ENCODE data around the gene SET.
A peak's percentile ranks its signal among the peaks of the same experiment; 100 is the strongest.

SET gene

DNA sequence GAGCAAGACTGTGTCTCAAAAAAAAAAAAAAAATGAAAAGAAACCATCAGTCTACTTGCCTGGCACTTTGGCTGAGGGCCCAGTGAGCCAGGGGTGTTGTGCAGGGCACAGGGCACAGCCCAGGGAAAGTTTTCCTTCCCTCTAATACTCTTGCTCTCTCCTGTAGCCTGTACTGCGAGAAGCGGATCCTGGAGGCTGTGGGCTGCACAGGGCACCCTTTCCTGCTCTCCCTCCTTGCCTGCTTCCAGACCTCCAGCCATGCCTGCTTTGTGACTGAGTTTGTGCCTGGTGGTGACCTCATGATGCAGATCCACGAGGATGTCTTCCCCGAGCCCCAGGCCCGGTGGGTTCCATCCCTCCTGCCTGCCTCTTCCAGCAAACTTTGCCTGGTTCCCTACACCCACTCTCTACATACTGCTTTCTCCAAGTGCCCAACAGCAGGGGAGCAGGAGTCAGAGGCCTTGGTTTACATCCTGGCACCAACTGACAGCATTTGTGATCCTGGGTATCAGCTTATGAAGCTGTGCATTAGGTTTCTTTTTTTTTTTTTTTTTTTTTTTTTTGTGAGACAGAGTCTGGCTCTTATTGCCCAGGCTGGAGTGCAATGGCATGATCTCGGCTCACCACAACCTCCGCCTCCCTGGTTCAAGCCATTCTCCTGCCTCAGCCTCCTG is 27.7 kb downstream of the SET start:
- Mint-ChIP-seq H3K4me3 (no peak overlapping the region), H3K27ac (peak overlapping the region; percentile 5 to 44), H3K9me3 (no peaks in the 10 kb centered on the region), H3K27me3 (no peaks in the 10 kb centered on the region), H3K4me1 (peaks cover 9% of the 10 kb centered on the region)
- ATAC-seq: no peak
- DNase-seq: no peak

DNA sequence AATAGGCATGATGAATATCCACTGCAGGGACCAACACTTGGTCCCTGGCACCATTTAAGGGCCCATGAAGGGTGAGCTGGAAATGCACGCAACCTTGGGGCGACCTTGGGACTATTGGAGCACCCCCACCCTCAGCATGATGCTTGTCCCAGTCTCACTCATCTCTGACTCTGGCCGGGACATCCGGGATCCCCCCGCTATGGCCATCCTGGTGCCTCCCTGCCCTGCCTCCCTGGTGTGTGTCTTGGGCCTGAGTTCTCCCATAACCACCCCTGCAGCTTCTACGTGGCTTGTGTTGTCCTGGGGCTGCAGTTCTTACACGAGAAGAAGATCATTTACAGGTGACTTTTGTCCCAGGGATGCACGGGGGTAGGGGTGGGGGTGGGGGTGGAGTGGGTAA is 29.0 kb downstream of the SET start:
- DNase-seq (no peak), ATAC-seq (no peak)
- Mint-ChIP-seq H3K27me3 (no peaks in the 10 kb centered on the region), H3K4me1 (peaks cover 22% of the 10 kb centered on the region), H3K4me3 (no peak overlapping the region), H3K9me3 (no peaks in the 10 kb centered on the region), H3K27ac (no peak overlapping the region)

DNA sequence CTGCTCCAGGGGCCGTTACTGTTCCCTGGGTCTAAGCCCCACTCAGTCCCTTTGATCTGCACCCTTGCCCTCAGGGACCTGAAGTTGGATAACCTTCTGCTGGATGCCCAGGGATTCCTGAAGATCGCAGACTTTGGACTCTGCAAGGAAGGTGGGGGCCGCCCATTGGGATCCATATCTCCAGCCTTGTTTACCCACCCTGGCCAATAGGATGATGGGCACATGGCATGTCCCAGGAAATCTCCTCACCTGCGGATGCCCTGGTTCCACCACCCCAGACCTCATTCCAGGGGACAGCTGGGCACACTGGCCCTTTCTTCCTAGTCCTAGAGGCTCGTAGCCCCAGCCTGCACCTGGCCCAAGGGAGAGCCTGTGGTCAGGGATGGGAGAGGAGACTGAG is 29.5 kb downstream of the SET start:
- Mint-ChIP-seq H3K27me3 (no peaks in the 10 kb centered on the region), H3K4me1 (peaks cover 26% of the 10 kb centered on the region), H3K9me3 (no peaks in the 10 kb centered on the region), H3K27ac (no peak overlapping the region), H3K4me3 (no peak overlapping the region)
- ATAC-seq (no peak), DNase-seq (no peak)

DNA sequence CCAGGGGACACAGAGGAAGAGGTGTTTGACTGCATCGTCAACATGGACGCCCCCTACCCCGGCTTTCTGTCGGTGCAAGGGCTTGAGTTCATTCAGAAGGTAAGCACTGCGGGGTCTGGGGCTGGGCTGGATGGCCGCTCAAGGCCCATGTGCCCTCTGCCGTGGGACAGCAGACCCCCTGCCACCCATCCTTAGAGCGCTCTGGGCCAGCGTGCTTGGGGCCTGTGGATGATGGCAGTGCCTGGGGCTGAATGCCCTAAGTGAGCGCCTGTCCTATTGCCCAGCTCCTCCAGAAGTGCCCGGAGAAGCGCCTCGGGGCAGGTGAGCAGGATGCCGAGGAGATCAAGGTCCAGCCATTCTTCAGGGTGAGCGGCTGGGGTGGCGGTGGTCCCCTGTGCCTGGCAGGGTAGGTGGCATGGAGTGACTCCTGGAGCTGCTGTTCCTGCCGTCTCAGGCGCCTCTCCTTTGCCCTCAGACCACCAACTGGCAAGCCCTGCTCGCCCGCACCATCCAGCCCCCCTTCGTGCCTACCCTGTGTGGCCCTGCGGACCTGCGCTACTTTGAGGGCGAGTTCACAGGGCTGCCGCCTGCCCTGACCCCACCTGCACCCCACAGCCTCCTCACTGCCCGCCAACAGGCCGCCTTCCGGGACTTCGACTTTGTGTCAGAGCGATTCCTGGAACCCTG is 31.0 kb downstream of the SET start:
- ATAC-seq: no peak
- no peak overlapping the region for H3K27ac Mint-ChIP-seq
- no peaks in the 10 kb centered on the region for H3K9me3 Mint-ChIP-seq
- H3K4me3 Mint-ChIP-seq: no peak overlapping the region
- H3K27me3 Mint-ChIP-seq: no peaks in the 10 kb centered on the region
- DNase-seq: no peak
- peaks cover 39% of the 10 kb centered on the region for H3K4me1 Mint-ChIP-seq

DNA sequence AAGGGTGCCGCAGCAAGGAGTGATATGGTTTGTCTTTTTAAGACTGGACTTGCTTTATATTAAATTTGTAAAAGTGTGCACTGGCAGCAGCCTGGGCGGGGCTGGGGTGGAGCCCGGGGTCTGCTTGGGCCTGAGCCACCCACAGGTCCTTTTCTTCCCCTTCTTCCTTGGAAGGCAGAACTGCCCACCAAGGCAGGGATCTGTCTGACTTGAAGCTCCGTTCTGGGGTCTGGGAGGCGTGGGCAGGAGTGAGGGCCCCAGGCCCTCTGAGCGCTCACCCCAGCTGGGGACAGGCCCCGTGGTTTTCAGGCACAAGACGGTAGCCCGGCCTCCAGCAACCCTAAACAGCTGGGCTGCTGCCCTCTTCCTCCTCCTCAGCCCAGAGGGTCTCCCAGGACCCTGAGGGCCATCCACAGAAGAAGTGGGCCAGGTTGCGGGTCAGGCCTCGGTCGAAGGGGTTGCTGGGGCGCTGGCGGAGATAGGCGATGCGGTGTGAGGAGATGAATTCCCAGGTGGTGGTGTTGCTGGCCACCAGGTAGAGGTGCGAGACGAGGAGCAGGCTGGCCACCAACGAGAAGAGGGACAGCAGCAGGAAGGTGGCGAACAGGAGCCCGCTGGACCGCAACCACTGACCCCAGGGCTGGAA is 31.9 kb downstream of the SET start:
- no peaks in the 10 kb centered on the region for H3K9me3 Mint-ChIP-seq
- no peaks in the 10 kb centered on the region for H3K27me3 Mint-ChIP-seq
- peaks cover 48% of the 10 kb centered on the region for H3K4me1 Mint-ChIP-seq
- no peak overlapping the region for H3K27ac Mint-ChIP-seq
- ATAC-seq (no peak), DNase-seq (no peak)
- H3K4me3 Mint-ChIP-seq: no peak overlapping the region

- H3K9me3 Mint-ChIP-seq: no peaks in the 10 kb centered on the region
- H3K4me1 Mint-ChIP-seq: peaks cover 51% of the 10 kb centered on the region
- H3K27me3 Mint-ChIP-seq: no peaks in the 10 kb centered on the region
- peak overlapping the region; percentile 23 to 98 for H3K4me3 Mint-ChIP-seq
- H3K27ac Mint-ChIP-seq: peak overlapping the region in 1 of 2 donors; percentile 94
- no peak for ATAC-seq
- DNase-seq: no peak
Observed at GRCh38 chr9:128721487-128722010, 32.5 kb downstream of the SET start.

DNA sequence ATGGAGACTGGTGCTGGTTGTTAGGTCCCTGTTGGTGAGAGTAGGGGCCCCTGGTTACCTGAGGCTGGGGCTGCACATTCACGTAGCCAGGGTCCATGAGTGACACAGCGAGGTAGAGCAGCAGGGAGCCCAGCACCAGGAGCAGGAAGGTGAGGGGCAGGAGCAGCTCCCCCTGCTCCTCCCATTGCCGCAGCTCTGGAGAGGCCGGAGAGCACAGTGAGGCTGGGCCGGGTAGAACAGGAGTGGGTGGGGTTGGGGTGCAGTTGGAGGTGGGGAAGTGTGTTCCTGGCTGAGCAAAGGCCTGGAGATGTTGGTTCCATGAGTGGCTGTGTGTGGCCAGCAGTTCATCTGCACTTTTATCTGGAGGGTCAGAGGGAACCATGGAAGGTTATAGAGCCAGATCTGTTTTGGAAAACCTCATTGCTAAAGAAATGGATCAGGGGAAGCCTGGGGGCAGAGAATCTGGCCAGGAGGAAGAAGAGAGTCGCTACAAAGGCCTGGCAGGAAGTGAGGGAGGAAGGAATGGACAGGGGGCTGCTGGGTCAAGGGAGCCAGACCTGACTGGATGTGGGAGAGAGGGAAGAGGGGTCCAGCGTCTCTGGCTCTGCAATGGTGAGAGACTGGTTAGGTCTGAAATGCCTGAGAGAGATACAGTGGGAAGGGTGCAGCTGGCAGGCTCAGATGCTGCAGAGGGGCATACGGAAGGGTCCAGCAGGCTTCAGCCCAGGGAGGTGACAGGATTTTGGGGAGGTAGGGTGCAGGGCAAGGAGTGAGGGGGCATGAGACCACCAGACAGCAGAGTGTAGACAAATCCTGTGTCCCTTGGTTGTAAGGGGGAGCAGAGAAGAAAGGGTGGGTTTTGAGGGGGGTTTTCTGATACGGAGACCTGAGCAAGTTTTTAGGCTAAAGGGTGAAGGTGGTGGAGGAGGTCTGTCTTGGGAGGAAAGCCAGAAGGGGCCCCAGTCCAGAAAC is 33.6 kb downstream of the SET start:
- ATAC-seq (no peak), DNase-seq (no peak)
- peaks cover 59% of the 10 kb centered on the region for H3K4me1 Mint-ChIP-seq

GRCh38 chr9:128723352-128723865 is 34.4 kb downstream of the SET start:
- peak overlapping the region; percentile 98 to 99 for H3K4me3 Mint-ChIP-seq
- peak overlapping the region; percentile 93 to 99 for H3K27ac Mint-ChIP-seq
- peaks cover 66% of the 10 kb centered on the region for H3K4me1 Mint-ChIP-seq
- ATAC-seq: no peak
- H3K9me3 Mint-ChIP-seq: no peaks in the 10 kb centered on the region
- DNase-seq: no peak
- no peaks in the 10 kb centered on the region for H3K27me3 Mint-ChIP-seq

More for the DNA sequence above, 33.6 kb downstream of the SET start:
- peak overlapping the region; percentile 98 to 99 for H3K4me3 Mint-ChIP-seq
- H3K9me3 Mint-ChIP-seq: no peaks in the 10 kb centered on the region
- H3K27me3 Mint-ChIP-seq: no peaks in the 10 kb centered on the region
- H3K27ac Mint-ChIP-seq: peak overlapping the region; percentile 96 to 99

DNA sequence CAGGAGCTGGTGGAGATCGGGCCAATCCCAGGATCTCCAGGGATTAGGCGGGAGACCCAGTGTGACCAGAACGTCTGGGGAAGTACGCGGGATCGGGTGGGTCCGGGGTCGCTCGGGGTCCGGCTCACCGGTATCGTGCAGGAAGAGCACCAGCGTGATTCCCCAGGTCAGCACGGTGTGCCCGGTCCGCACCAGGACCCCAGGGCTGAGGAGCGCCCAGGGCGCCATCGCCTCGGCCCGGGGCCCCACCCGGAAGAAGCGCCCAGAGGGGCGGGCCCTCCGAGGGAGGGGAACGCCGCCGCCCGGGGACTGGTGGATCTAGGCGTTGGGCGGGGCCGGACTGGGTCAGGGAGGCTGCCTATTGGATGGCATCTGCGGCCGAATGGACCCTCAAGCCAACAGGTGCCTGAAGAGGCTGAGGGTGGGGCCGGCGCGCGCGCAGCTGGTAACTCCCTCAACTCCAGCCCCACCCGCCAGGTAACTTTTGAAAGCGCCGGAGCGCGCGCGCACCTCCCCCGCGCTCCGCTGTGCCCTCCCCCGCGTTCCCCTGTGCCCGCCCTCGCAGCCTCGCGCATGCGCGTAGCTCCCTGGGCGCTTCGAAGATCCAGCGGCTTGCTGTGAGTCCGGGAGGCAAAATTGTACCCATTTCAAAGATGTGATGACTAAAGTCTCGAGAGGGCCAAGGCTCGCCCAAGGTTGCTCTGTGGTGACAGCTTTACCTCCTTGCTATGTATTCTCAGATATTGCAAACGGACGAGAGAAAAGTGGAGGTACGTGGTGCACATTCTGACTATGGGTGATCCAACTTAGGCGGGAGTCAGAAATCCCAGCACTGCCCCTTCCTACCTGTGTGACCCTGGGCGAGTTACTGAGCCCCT is 35.1 kb downstream of the SET start, which contains the start of gene ZDHHC12:
Gene ZDHHC12 (minus strand): TSS at position 262 of the 878 bp plus-strand sequence. CDS start 34 bp downstream, at position 228.
- peaks cover 66% of the 10 kb centered on the region for H3K4me1 Mint-ChIP-seq
- H3K27me3 Mint-ChIP-seq: no peaks in the 10 kb centered on the region
- H3K27ac Mint-ChIP-seq: peak within 1 kb of the TSS; percentile 93 to 99
- ATAC-seq (peak; percentile 97), DNase-seq (peak; percentile 99)
- H3K4me3 Mint-ChIP-seq: peak within 1 kb of the TSS; percentile 98 to 99
- H3K9me3 Mint-ChIP-seq: no peaks in the 10 kb centered on the region

DNA sequence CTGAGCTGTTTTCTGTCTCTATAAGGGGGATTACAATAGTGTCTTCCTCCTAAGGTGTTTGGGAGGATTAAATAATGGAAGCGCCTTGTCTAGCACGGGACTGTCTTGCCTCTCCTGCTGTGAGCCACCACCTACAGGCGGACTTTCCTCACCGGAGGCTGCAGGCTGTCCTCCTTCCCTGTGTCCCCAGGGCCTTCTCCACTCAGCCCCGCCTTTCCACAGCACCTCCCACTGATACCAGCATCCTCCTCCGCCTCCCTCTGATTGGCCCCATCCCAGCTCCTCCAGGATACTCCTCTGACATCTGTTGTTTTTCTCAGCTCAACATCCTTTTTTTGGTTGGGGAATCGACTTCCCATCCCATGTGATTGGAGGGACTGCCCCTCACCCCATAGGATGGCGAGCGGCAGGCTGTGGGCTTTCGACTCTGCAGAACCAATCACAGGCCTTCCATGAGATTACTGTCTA is 35.8 kb downstream of the SET start:
- no peaks in the 10 kb centered on the region for H3K27me3 Mint-ChIP-seq
- H3K9me3 Mint-ChIP-seq: no peaks in the 10 kb centered on the region

GRCh38 chr9:128727640-128728248 is 38.7 kb downstream of the SET start:
- DNase-seq (no peak), ATAC-seq (no peak)
- H3K9me3 Mint-ChIP-seq: no peaks in the 10 kb centered on the region
- H3K27me3 Mint-ChIP-seq: no peaks in the 10 kb centered on the region
- peaks cover 50% of the 10 kb centered on the region for H3K4me1 Mint-ChIP-seq
- peak overlapping the region in 1 of 2 donors; percentile 85 for H3K27ac Mint-ChIP-seq
- H3K4me3 Mint-ChIP-seq: no peak overlapping the region

More for the DNA sequence above, 35.8 kb downstream of the SET start:
- Mint-ChIP-seq H3K4me1 (peaks cover 66% of the 10 kb centered on the region), H3K4me3 (peak overlapping the region; percentile 98 to 99), H3K27ac (peak overlapping the region; percentile 66 to 93)
- no peak for ATAC-seq
- DNase-seq: peak in 1 of 2 donors; percentile 34

- DNase-seq (no peak), ATAC-seq (no peak)
- H3K4me1 Mint-ChIP-seq: peaks cover 50% of the 10 kb centered on the region
- no peak overlapping the region for H3K27ac Mint-ChIP-seq
- H3K27me3 Mint-ChIP-seq: no peaks in the 10 kb centered on the region
- H3K4me3 Mint-ChIP-seq: no peak overlapping the region
- no peaks in the 10 kb centered on the region for H3K9me3 Mint-ChIP-seq
Observed at GRCh38 chr9:128728298-128728697, 39.3 kb downstream of the SET start.

- no peak for DNase-seq
- Mint-ChIP-seq H3K4me1 (peaks cover 45% of the 10 kb centered on the region), H3K27ac (peak overlapping the region in 1 of 2 donors; percentile 92), H3K27me3 (no peaks in the 10 kb centered on the region), H3K4me3 (no peak overlapping the region), H3K9me3 (no peaks in the 10 kb centered on the region)
- ATAC-seq: no peak
Observed at GRCh38 chr9:128729302-128729701, 40.3 kb downstream of the SET start.

Data from stimulated activated naive CD8-positive, alpha-beta T cell treated with anti-CD3 and anti-CD28 coated beads, Interleukin-15, amount 100 ng/mL, for 72 hours (primary cell).